ENCODE measurements around the gene CALCOCO1.

The CALCOCO1 gene

DNA sequence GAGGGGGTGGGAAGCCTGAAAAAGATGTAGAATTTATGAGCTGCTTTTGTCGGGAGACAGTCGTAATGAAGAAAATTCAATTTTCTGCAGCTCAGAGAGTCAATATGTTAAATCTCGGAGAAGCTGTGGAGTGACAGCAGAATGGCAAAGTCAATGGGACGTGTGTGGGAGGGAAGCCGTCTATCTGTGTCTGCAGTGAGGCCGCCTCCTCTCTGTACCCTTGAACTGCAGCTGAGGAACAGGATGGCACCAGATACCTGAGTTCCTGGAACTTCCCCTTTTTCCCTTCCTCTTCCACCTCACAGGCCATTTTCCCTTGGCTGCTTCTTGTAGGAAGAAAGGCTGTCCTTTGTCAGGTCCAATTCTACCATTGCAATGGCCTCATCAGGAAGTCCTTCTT is 9.3 kb upstream of the CALCOCO1 start:
- H3K4me1 ChIP-seq (ENCODE audit: insufficient read depth, poor library complexity, severe bottlenecking) = no peaks in the 10 kb centered on the region
- H3K9me3 ChIP-seq (ENCODE audit: severe bottlenecking) = no peaks in the 10 kb centered on the region
- DNase-seq (ENCODE audit: low spot score) (no peak), ATAC-seq (ENCODE audit: low read depth) (no peak)
- peaks cover 19% of the 10 kb centered on the region for H3K27me3 ChIP-seq (ENCODE audit: insufficient read depth, poor library complexity, severe bottlenecking)
- H3K27ac ChIP-seq (ENCODE audit: poor library complexity, severe bottlenecking) = no peak overlapping the region
- TF ChIP-seq, protein P1, sequence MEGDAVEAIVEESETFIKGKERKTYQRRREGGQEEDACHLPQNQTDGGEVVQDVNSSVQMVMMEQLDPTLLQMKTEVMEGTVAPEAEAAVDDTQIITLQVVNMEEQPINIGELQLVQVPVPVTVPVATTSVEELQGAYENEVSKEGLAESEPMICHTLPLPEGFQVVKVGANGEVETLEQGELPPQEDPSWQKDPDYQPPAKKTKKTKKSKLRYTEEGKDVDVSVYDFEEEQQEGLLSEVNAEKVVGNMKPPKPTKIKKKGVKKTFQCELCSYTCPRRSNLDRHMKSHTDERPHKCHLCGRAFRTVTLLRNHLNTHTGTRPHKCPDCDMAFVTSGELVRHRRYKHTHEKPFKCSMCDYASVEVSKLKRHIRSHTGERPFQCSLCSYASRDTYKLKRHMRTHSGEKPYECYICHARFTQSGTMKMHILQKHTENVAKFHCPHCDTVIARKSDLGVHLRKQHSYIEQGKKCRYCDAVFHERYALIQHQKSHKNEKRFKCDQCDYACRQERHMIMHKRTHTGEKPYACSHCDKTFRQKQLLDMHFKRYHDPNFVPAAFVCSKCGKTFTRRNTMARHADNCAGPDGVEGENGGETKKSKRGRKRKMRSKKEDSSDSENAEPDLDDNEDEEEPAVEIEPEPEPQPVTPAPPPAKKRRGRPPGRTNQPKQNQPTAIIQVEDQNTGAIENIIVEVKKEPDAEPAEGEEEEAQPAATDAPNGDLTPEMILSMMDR (IDR thresholded peaks at IDR 0.05; ENCODE audit: poor library complexity, severe bottlenecking) = no peak
- H3K4me3 ChIP-seq (ENCODE audit: severe bottlenecking) = no peak overlapping the region
- H3K36me3 ChIP-seq (ENCODE audit: low read depth) = no peaks in the 10 kb centered on the region

GRCh38 chr12:53735556-53735955 is 8.3 kb upstream of the CALCOCO1 start:
- H3K36me3 ChIP-seq (ENCODE audit: low read depth) = no peaks in the 10 kb centered on the region
- H3K4me1 ChIP-seq (ENCODE audit: insufficient read depth, poor library complexity, severe bottlenecking) = no peaks in the 10 kb centered on the region
- TF ChIP-seq, protein P1 (IDR thresholded peaks at IDR 0.05; ENCODE audit: poor library complexity, severe bottlenecking) = no peak
- ATAC-seq (ENCODE audit: low read depth) (no peak), DNase-seq (ENCODE audit: low spot score) (no peak)
- no peaks in the 10 kb centered on the region for H3K9me3 ChIP-seq (ENCODE audit: severe bottlenecking)
- peaks cover 19% of the 10 kb centered on the region for H3K27me3 ChIP-seq (ENCODE audit: insufficient read depth, poor library complexity, severe bottlenecking)
- H3K4me3 ChIP-seq (ENCODE audit: severe bottlenecking) = no peak overlapping the region
- H3K27ac ChIP-seq (ENCODE audit: poor library complexity, severe bottlenecking) = no peak overlapping the region

DNA sequence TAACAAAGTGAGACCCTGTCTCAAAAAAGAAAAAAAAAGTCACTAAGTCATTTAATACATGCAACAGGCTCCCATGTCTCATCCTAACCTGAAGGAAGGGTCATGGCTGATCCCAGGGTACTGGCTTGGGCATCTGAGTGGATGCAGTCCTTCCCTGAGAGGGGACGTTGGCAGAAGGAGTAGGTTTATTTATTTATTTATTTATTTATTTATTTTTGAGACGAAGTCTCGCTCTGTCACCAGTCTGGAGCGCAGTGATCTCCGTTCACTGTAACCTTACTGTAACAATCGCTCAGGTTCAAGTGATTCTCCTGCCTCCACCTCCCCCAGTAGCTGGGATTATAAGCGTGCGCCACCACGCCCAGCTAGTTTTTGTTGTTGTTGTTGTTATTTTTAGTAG is 7.2 kb upstream of the CALCOCO1 start:
- DNase-seq (ENCODE audit: low spot score) (no peak), ATAC-seq (ENCODE audit: low read depth) (no peak)
- Histone ChIP-seq H3K4me1 (ENCODE audit: insufficient read depth, poor library complexity, severe bottlenecking) (no peaks in the 10 kb centered on the region), H3K36me3 (ENCODE audit: low read depth) (no peaks in the 10 kb centered on the region), H3K27me3 (ENCODE audit: insufficient read depth, poor library complexity, severe bottlenecking) (peaks cover 10% of the 10 kb centered on the region), H3K9me3 (ENCODE audit: severe bottlenecking) (no peaks in the 10 kb centered on the region), H3K4me3 (ENCODE audit: severe bottlenecking) (no peak overlapping the region), H3K27ac (ENCODE audit: poor library complexity, severe bottlenecking) (no peak overlapping the region)
- TF ChIP-seq, protein P1 (IDR thresholded peaks at IDR 0.05; ENCODE audit: poor library complexity, severe bottlenecking) = no peak

DNA sequence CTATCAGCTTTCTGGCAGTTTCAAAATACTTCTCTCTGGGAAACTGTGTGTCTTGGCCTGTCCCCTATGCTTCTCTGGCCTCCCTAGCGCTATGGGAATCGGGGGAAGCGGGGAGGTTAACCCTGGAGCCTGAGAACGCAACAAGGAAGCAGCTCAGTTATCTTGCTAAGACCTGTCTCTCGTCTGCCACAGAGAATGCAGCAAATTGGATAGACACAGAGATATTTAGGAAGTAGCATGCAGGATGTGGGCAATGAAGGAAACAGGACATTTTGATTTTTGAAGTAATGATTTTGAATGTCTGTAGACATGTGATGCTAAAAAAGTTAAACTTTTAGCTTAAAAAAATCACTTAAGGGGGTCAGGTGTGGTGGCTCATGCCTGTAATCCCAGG is 6.6 kb upstream of the CALCOCO1 start:
- ATAC-seq (ENCODE audit: low read depth) = no peak
- Histone ChIP-seq H3K27me3 (ENCODE audit: insufficient read depth, poor library complexity, severe bottlenecking) (peaks cover 4% of the 10 kb centered on the region), H3K36me3 (ENCODE audit: low read depth) (no peaks in the 10 kb centered on the region), H3K4me3 (ENCODE audit: severe bottlenecking) (no peak overlapping the region), H3K9me3 (ENCODE audit: severe bottlenecking) (no peaks in the 10 kb centered on the region), H3K27ac (ENCODE audit: poor library complexity, severe bottlenecking) (no peak overlapping the region), H3K4me1 (ENCODE audit: insufficient read depth, poor library complexity, severe bottlenecking) (no peaks in the 10 kb centered on the region)
- no peak for DNase-seq (ENCODE audit: low spot score)
- TF ChIP-seq, protein P1 (IDR thresholded peaks at IDR 0.05; ENCODE audit: poor library complexity, severe bottlenecking) = no peak

DNA sequence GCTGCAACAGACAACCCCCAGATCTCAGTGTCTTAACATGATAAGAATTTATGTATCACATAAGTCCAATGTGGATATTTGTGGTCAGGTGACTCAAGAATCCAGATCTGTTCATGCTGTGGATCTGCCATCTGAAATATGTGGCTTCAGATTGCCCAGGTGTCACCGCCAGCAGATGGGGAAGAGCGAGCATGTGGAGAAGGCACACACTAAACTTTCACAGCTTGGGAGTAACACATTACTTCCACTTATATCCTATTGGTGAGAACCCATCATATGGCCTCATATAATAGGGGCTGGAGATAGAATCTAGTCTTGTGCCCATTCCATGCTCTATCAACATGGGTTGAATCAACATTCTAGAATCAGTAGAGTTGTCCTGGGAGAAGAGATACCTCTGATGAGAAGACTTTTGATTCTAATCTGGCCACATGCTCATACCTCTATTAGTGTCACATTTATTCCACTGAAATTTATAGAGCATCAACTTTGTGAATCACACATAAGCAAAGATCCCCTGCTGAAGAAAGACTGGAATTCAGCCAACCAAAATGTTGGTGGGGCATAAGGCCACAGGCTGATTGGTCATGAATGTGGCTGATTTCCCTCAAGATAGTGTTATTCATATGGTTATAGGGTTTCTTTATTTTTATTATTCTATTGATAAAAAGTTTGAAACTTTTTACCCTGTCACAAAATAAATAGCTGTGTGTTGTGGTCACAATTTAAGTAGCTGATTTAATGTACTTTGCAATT is 6.0 kb upstream of the CALCOCO1 start:
- TF ChIP-seq, protein P1 (IDR thresholded peaks at IDR 0.05; ENCODE audit: poor library complexity, severe bottlenecking) = no peak
- H3K27me3 ChIP-seq (ENCODE audit: insufficient read depth, poor library complexity, severe bottlenecking) = no peaks in the 10 kb centered on the region
- no peaks in the 10 kb centered on the region for H3K4me1 ChIP-seq (ENCODE audit: insufficient read depth, poor library complexity, severe bottlenecking)
- ATAC-seq (ENCODE audit: low read depth) (no peak), DNase-seq (ENCODE audit: low spot score) (no peak)
- H3K4me3 ChIP-seq (ENCODE audit: severe bottlenecking) = no peak overlapping the region
- no peaks in the 10 kb centered on the region for H3K36me3 ChIP-seq (ENCODE audit: low read depth)
- H3K9me3 ChIP-seq (ENCODE audit: severe bottlenecking) = no peaks in the 10 kb centered on the region
- no peak overlapping the region for H3K27ac ChIP-seq (ENCODE audit: poor library complexity, severe bottlenecking)

Data from RWPE2 (cell line).